RPMI7951 (cell line): ENCODE results near the gene PTCH1. TPM values are rescaled to one million over a fixed set of nuclear protein-coding genes. Genes with fewer than 3 reads are reported as not detected.

Experiments
- DNase-seq: peaks from one replicate; pipeline ENCODE4 v3.0.0-alpha.2; 2012; ENCODE audit warnings: low read depth
- total RNA-seq: library from RNA; depleted of rRNA; stranded (reverse); fragments of >200 nt; shearing (Covaris generic); gene quantifications from 2 replicates; pipeline ENCODE4 v1.2.3, GENCODE V29; 2014

Gene PTCH1
- total RNA-seq, 1 experiment from 2014 or later: 2.2 TPM

- no peak for DNase-seq
These were observed 4.1 kb downstream of the PTCH1 start for GRCh38 chr9:95512709-95513095.

GRCh38 chr9:95511952-95512708 is 4.6 kb downstream of the PTCH1 start:
- DNase-seq: peak; percentile 54

- DNase-seq: no peak
These were observed 5.2 kb downstream of the PTCH1 start for GRCh38 chr9:95511616-95511931.

- peak; percentile 93 for DNase-seq
These were observed 5.8 kb downstream of the PTCH1 start for GRCh38 chr9:95510709-95511615.

GRCh38 chr9:95509851-95510708 is 6.7 kb downstream of the PTCH1 start:
- no peak for DNase-seq

- peak; percentile 91 for DNase-seq
These were observed 7.6 kb downstream of the PTCH1 start for GRCh38 chr9:95508968-95509850.

GRCh38 chr9:95508242-95508967 is 8.4 kb downstream of the PTCH1 start:
- DNase-seq: peak; percentile 25

- DNase-seq: peak; percentile 65
These were observed 9.1 kb downstream of the PTCH1 start for GRCh38 chr9:95507464-95508241.

GRCh38 chr9:95506678-95507463 is 9.9 kb downstream of the PTCH1 start:
- DNase-seq: peak; percentile 52

- peak; percentile 32 for DNase-seq
These were observed 10.4 kb downstream of the PTCH1 start for GRCh38 chr9:95506428-95506677.

GRCh38 chr9:95505717-95506427 is 10.9 kb downstream of the PTCH1 start:
- DNase-seq: peak; percentile 55

GRCh38 chr9:95505072-95505716 is 11.6 kb downstream of the PTCH1 start:
- DNase-seq: no peak

- no peak for DNase-seq
These were observed 12.5 kb downstream of the PTCH1 start for GRCh38 chr9:95504053-95504963.

- DNase-seq: no peak
These were observed 13.4 kb downstream of the PTCH1 start for GRCh38 chr9:95503369-95503768.

- no peak for DNase-seq
These were observed 14.5 kb downstream of the PTCH1 start for GRCh38 chr9:95502248-95502647.

GRCh38 chr9:95499847-95500246 is 16.9 kb downstream of the PTCH1 start:
- DNase-seq: peak; percentile 29
